HEK293 (cell line): Measurements from ENCODE around the gene RASA1.

Source experiments
- CTCF ChIA-PET: fragments of 350-600 bp; formaldehyde crosslinking; extraction: SDS; loops from one replicate; lab custom pipeline; 2021; ENCODE audit warnings: antibody characterized with exemption; lab: Yijun Ruan, JAX
- POLR2A ChIA-PET: fragments of 300-600 bp; formaldehyde crosslinking; extraction: SDS; loops from one replicate; lab custom pipeline; 2020; ENCODE audit warnings: antibody characterized with exemption, inconsistent platforms; lab: Yijun Ruan, JAX
- H3K27ac ChIP-seq: fragments of 200-500 bp; sonication (Bioruptor generic); 2 replicates; pipeline ENCODE4 v1.5.1; 2014; ENCODE audit warnings: low read depth, low read length, control low read depth, inconsistent platforms; ENCODE audit errors: extremely low read depth
- H3K36me3 ChIP-seq, 2 experiments: fragments of 200-500 bp in 1 of 2; sonication (Bioruptor generic) in 1 of 2; 1 replicate in 1 of 2; 2 replicates in 1 of 2; pipeline ENCODE4 v1.5.1; 2014 to 2017; ENCODE audit warnings: inconsistent platforms in 2 of 2, low read length in 2 of 2; ENCODE audit not compliant: control insufficient read depth in 2 of 2, insufficient read depth in 1 of 2
- H3K4me1 ChIP-seq: fragments of 200-500 bp; sonication (Bioruptor generic); 2 replicates; pipeline ENCODE4 v1.5.1; 2014; ENCODE audit warnings: mild to moderate bottlenecking, low read length, inconsistent platforms; ENCODE audit not compliant: control insufficient read depth, insufficient read depth
- H3K4me3 ChIP-seq: 2 replicates; pipeline ENCODE4 v1.5.1; 2011; ENCODE audit warnings: low read depth, mild to moderate bottlenecking, control low read depth, low read length, moderate library complexity
- H3K9me3 ChIP-seq: fragments of 200-500 bp; sonication (Bioruptor generic); 2 replicates; pipeline ENCODE4 v1.5.1; 2014; ENCODE audit warnings: low read depth, low read length, inconsistent platforms; ENCODE audit not compliant: control insufficient read depth, insufficient read depth
- HOXC10 ChIP-seq: sonication (generic); formaldehyde crosslinking; IDR thresholded peaks from 2 replicates; pipeline ENCODE4 v1.8.1; 2023; ENCODE audit warnings: mild to moderate bottlenecking, missing genetic modification reagents
- KLF9 ChIP-seq: fragments of 450-650 bp; formaldehyde crosslinking; IDR thresholded peaks from 2 replicates; pipeline ENCODE4 v1.5.1; 2016; ENCODE audit warnings: missing biosample characterization, missing genetic modification characterization, low read depth
- RBAK ChIP-seq: fragments of 450-650 bp; formaldehyde crosslinking; IDR thresholded peaks from 2 replicates; pipeline ENCODE4 v1.5.1; 2016; ENCODE audit warnings: missing biosample characterization, missing genetic modification characterization
- SCRT1 ChIP-seq: fragments of 450-650 bp; formaldehyde crosslinking; IDR thresholded peaks from 2 replicates; pipeline ENCODE4 v1.5.1; 2016; ENCODE audit warnings: missing biosample characterization, missing genetic modification characterization, borderline replicate concordance
- SP7 ChIP-seq: fragments of 450-650 bp; formaldehyde crosslinking; IDR thresholded peaks from 2 replicates; pipeline ENCODE4 v1.5.1; 2016; ENCODE audit warnings: missing biosample characterization, missing genetic modification characterization
- ZBTB20 ChIP-seq: fragments of 450-650 bp; formaldehyde crosslinking; IDR thresholded peaks from 2 replicates; pipeline ENCODE4 v1.5.1; 2016; ENCODE audit warnings: missing biosample characterization, missing genetic modification characterization
- ZBTB7A ChIP-seq: fragments of 450-650 bp; formaldehyde crosslinking; IDR thresholded peaks from 2 replicates; pipeline ENCODE4 v1.5.1; 2016; ENCODE audit warnings: low read depth, missing biosample characterization, missing genetic modification characterization
- ZEB2 ChIP-seq: fragments of 450-650 bp; formaldehyde crosslinking; IDR thresholded peaks from 2 replicates; pipeline ENCODE4 v1.5.1; 2016; ENCODE audit warnings: missing biosample characterization, missing genetic modification characterization
- ZFP41 ChIP-seq: fragments of 450-650 bp; formaldehyde crosslinking; IDR thresholded peaks from 2 replicates; pipeline ENCODE4 v1.5.1; 2016; ENCODE audit warnings: missing biosample characterization, missing genetic modification characterization, borderline replicate concordance
- ZNF10 ChIP-seq: fragments of 450-650 bp; formaldehyde crosslinking; IDR thresholded peaks from 2 replicates; pipeline ENCODE4 v1.5.1; 2017; ENCODE audit warnings: missing biosample characterization, missing genetic modification characterization
- ZNF16 ChIP-seq: fragments of 450-650 bp; formaldehyde crosslinking; IDR thresholded peaks from 2 replicates; pipeline ENCODE4 v1.5.1; 2016; ENCODE audit warnings: low read depth, missing biosample characterization, missing genetic modification characterization
- ZNF175 ChIP-seq: fragments of 450-650 bp; formaldehyde crosslinking; IDR thresholded peaks from 2 replicates; pipeline ENCODE4 v1.5.1; 2016; ENCODE audit warnings: missing biosample characterization, missing genetic modification characterization
- ZNF391 ChIP-seq: fragments of 450-650 bp; formaldehyde crosslinking; IDR thresholded peaks from 2 replicates; pipeline ENCODE4 v1.5.1; 2016; ENCODE audit warnings: low read depth, missing biosample characterization, missing genetic modification characterization, borderline replicate concordance
- ZNF404 ChIP-seq: fragments of 450-650 bp; formaldehyde crosslinking; IDR thresholded peaks from 2 replicates; pipeline ENCODE4 v1.5.1; 2017; ENCODE audit warnings: missing biosample characterization, missing genetic modification characterization
- ZNF560 ChIP-seq: fragments of 450-650 bp; formaldehyde crosslinking; IDR thresholded peaks from 2 replicates; pipeline ENCODE4 v1.5.1; 2017; ENCODE audit warnings: missing biosample characterization, missing genetic modification characterization, borderline replicate concordance
- ZNF600 ChIP-seq: fragments of 450-650 bp; formaldehyde crosslinking; IDR thresholded peaks from 2 replicates; pipeline ENCODE4 v1.5.1; 2016; ENCODE audit warnings: missing biosample characterization, missing genetic modification characterization
- ZNF660 ChIP-seq: fragments of 450-650 bp; IDR thresholded peaks from 2 replicates; pipeline ENCODE4 v1.5.1; 2018; ENCODE audit warnings: missing biosample characterization, mild to moderate bottlenecking, missing genetic modification characterization
- TF ChIP-seq, protein P1 (sequence below): fragments of 450-650 bp; formaldehyde crosslinking; IDR thresholded peaks from 2 replicates; pipeline ENCODE4 v1.5.1; 2017; ENCODE audit warnings: missing biosample characterization, missing genetic modification characterization
- TF ChIP-seq, protein P2 (sequence below): fragments of 450-650 bp; formaldehyde crosslinking; optimal IDR thresholded peaks from 2 replicates; pipeline ENCODE3; 2016; ENCODE audit warnings: missing biosample characterization, mild to moderate bottlenecking, missing genetic modification characterization
- TF ChIP-seq, protein P3 (sequence below): sonication (generic); formaldehyde crosslinking; IDR thresholded peaks from 2 replicates; pipeline ENCODE4 v1.8.1; 2022; ENCODE audit warnings: mild to moderate bottlenecking, moderate library complexity, missing genetic modification reagents
- TF ChIP-seq, protein P4 (sequence below): fragments of 450-650 bp; formaldehyde crosslinking; IDR thresholded peaks from 2 replicates; pipeline ENCODE4 v1.5.1; 2016; ENCODE audit warnings: missing biosample characterization, missing genetic modification characterization
- TF ChIP-seq, protein P5 (sequence below): fragments of 450-650 bp; formaldehyde crosslinking; IDR thresholded peaks from 2 replicates; pipeline ENCODE4 v1.5.1; 2016; ENCODE audit warnings: missing biosample characterization, missing genetic modification characterization, borderline replicate concordance
- TF ChIP-seq, protein P6 (sequence below): fragments of 450-650 bp; formaldehyde crosslinking; IDR thresholded peaks from 2 replicates; pipeline ENCODE4 v1.5.1; 2016; ENCODE audit warnings: missing biosample characterization, missing genetic modification characterization
- TF ChIP-seq, protein P7 (sequence below): fragments of 450-650 bp; formaldehyde crosslinking; IDR thresholded peaks from 2 replicates; pipeline ENCODE4 v1.5.1; 2017; ENCODE audit warnings: missing biosample characterization, missing genetic modification characterization

RASA1 gene

DNA sequence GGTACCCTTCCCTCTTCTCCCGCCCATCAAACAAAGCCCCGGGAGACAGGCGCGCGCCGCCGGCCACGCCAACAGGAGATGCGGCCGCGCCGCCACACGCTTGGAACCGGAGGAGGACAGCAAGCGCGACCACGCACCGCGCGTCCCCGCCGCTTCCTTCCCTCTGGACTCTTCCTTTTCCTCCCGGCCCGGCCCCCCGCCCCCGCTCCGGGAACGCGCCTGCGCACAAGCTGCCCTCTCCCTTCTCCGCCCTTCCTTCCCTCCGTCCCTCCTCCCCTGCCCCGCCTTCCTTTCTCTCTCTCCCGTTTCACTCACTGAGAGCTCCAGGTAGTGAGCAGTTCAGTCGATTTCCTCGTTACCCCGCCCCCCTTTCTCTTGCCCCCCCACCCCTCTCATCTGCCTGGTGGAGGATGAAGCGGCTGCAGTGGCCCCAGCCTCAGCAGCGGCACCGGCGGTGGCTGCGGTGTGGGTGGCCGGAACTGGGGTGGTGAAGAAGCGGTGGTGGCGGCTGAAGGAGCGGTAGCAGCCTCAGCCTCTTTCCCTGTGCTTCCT, at the start of gene RASA1:
Gene RASA1 (plus strand): TSS at position 310 of the 552 bp plus-strand sequence. CDS start 569 bp downstream, outside the sequence.
- ChIA-PET POLR2A (interaction anchor here (0.5 to 1.7 kb wide), 19 partner anchors 9 to 1249 kb away, joined by 3 to 9 read pairs (median 4); no protein-coding TSS in a partner anchor), CTCF (interaction anchor here (1.2 kb wide), 1 partner anchor 118 kb away, joined by 3 read pairs; no protein-coding TSS in a partner anchor)
- Histone ChIP-seq H3K27ac (peak within 1 kb of the TSS; percentile 95), H3K9me3 (no peaks in the 10 kb centered on the region), H3K4me1 (peaks cover 5% of the 10 kb centered on the region; the same call in 1 of the 2 replicates), H3K36me3 (peaks cover 0 to 4% of the 10 kb centered on the region in 2 experiments; a peak in 1 of 3 replicates), H3K4me3 (peak within 1 kb of the TSS; percentile 84)
- TF ChIP-seq SP7: peak; percentile 72; the same call in 1 of the 2 replicates
- no peak for TF ChIP-seq HOXC10 (CRISPR knock-in tag)
- peak; percentile 63; the same call in 1 of the 2 replicates for TF ChIP-seq ZEB2 (tag by site-specific recombination)
- TF ChIP-seq ZNF404 (tag by site-specific recombination): no peak
- no peak for TF ChIP-seq ZNF16
- TF ChIP-seq ZFP41: no peak
- TF ChIP-seq, protein P1, sequence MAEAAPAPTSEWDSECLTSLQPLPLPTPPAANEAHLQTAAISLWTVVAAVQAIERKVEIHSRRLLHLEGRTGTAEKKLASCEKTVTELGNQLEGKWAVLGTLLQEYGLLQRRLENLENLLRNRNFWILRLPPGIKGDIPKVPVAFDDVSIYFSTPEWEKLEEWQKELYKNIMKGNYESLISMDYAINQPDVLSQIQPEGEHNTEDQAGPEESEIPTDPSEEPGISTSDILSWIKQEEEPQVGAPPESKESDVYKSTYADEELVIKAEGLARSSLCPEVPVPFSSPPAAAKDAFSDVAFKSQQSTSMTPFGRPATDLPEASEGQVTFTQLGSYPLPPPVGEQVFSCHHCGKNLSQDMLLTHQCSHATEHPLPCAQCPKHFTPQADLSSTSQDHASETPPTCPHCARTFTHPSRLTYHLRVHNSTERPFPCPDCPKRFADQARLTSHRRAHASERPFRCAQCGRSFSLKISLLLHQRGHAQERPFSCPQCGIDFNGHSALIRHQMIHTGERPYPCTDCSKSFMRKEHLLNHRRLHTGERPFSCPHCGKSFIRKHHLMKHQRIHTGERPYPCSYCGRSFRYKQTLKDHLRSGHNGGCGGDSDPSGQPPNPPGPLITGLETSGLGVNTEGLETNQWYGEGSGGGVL: 0 out of 2 replicates have a peak, but pooled peaks have one; percentile 12
- TF ChIP-seq, protein P2, sequence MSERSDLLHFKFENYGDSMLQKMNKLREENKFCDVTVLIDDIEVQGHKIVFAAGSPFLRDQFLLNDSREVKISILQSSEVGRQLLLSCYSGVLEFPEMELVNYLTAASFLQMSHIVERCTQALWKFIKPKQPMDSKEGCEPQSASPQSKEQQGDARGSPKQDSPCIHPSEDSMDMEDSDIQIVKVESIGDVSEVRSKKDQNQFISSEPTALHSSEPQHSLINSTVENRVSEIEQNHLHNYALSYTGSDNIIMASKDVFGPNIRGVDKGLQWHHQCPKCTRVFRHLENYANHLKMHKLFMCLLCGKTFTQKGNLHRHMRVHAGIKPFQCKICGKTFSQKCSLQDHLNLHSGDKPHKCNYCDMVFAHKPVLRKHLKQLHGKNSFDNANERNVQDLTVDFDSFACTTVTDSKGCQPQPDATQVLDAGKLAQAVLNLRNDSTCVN (tag by site-specific recombination): peak; percentile 100
- TF ChIP-seq, protein P3, sequence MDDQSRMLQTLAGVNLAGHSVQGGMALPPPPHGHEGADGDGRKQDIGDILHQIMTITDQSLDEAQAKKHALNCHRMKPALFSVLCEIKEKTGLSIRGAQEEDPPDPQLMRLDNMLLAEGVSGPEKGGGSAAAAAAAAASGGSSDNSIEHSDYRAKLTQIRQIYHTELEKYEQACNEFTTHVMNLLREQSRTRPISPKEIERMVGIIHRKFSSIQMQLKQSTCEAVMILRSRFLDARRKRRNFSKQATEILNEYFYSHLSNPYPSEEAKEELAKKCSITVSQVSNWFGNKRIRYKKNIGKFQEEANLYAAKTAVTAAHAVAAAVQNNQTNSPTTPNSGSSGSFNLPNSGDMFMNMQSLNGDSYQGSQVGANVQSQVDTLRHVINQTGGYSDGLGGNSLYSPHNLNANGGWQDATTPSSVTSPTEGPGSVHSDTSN (CRISPR knock-in tag): no peak
- peak; percentile 82 for TF ChIP-seq KLF9 (tag by site-specific recombination)
- TF ChIP-seq RBAK (tag by site-specific recombination): no peak
- TF ChIP-seq, protein P4, sequence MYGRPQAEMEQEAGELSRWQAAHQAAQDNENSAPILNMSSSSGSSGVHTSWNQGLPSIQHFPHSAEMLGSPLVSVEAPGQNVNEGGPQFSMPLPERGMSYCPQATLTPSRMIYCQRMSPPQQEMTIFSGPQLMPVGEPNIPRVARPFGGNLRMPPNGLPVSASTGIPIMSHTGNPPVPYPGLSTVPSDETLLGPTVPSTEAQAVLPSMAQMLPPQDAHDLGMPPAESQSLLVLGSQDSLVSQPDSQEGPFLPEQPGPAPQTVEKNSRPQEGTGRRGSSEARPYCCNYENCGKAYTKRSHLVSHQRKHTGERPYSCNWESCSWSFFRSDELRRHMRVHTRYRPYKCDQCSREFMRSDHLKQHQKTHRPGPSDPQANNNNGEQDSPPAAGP (tag by site-specific recombination): 0 out of 2 replicates have a peak, but pooled peaks have one; percentile 18
- TF ChIP-seq SCRT1 (tag by site-specific recombination): no peak
- peak; percentile 51; the same call in 1 of the 2 replicates for TF ChIP-seq ZNF660
- TF ChIP-seq ZBTB20 (tag by site-specific recombination): no peak
- TF ChIP-seq ZNF560 (tag by site-specific recombination): no peak
- TF ChIP-seq ZNF175 (tag by site-specific recombination): no peak
- TF ChIP-seq, protein P5, sequence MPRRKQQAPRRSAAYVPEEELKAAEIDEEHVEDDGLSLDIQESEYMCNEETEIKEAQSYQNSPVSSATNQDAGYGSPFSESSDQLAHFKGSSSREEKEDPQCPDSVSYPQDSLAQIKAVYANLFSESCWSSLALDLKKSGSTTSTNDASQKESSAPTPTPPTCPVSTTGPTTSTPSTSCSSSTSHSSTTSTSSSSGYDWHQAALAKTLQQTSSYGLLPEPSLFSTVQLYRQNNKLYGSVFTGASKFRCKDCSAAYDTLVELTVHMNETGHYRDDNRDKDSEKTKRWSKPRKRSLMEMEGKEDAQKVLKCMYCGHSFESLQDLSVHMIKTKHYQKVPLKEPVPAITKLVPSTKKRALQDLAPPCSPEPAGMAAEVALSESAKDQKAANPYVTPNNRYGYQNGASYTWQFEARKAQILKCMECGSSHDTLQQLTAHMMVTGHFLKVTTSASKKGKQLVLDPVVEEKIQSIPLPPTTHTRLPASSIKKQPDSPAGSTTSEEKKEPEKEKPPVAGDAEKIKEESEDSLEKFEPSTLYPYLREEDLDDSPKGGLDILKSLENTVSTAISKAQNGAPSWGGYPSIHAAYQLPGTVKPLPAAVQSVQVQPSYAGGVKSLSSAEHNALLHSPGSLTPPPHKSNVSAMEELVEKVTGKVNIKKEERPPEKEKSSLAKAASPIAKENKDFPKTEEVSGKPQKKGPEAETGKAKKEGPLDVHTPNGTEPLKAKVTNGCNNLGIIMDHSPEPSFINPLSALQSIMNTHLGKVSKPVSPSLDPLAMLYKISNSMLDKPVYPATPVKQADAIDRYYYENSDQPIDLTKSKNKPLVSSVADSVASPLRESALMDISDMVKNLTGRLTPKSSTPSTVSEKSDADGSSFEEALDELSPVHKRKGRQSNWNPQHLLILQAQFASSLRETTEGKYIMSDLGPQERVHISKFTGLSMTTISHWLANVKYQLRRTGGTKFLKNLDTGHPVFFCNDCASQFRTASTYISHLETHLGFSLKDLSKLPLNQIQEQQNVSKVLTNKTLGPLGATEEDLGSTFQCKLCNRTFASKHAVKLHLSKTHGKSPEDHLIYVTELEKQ (tag by site-specific recombination): no peak; the same call in 1 of the 2 replicates
- TF ChIP-seq, protein P6, sequence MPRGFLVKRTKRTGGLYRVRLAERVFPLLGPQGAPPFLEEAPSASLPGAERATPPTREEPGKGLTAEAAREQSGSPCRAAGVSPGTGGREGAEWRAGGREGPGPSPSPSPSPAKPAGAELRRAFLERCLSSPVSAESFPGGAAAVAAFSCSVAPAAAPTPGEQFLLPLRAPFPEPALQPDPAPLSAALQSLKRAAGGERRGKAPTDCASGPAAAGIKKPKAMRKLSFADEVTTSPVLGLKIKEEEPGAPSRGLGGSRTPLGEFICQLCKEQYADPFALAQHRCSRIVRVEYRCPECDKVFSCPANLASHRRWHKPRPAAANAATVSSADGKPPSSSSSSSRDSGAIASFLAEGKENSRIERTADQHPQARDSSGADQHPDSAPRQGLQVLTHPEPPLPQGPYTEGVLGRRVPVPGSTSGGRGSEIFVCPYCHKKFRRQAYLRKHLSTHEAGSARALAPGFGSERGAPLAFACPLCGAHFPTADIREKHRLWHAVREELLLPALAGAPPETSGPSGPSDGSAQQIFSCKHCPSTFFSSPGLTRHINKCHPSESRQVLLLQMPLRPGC (tag by site-specific recombination): 0 out of 2 replicates have a peak, but pooled peaks have one; percentile 5
- 0 out of 2 replicates have a peak, but pooled peaks have one; percentile 65 for TF ChIP-seq ZNF600 (tag by site-specific recombination)
- TF ChIP-seq ZNF10 (tag by site-specific recombination): no peak
- no peak for TF ChIP-seq ZNF391 (tag by site-specific recombination)
- TF ChIP-seq, protein P7, sequence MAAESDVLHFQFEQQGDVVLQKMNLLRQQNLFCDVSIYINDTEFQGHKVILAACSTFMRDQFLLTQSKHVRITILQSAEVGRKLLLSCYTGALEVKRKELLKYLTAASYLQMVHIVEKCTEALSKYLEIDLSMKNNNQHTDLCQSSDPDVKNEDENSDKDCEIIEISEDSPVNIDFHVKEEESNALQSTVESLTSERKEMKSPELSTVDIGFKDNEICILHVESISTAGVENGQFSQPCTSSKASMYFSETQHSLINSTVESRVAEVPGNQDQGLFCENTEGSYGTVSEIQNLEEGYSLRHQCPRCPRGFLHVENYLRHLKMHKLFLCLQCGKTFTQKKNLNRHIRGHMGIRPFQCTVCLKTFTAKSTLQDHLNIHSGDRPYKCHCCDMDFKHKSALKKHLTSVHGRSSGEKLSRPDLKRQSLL (tag by site-specific recombination): no peak
- TF ChIP-seq ZBTB7A (tag by site-specific recombination): no peak
